ENCODE measurements around the gene CNGA3. TPM values are rescaled to one million over a fixed set of nuclear protein-coding genes. Genes with fewer than 3 reads are reported as not detected.

CNGA3 gene
- total RNA-seq, 1 donor from 2014 or later: not detected

- H3K4me3 ChIP-seq (ENCODE audit: low read depth, low read length): no peak overlapping the region
- no peak for DNase-seq (ENCODE audit: low read depth)
- TF ChIP-seq CTCF (conservative IDR thresholded peaks at IDR 0.05; ENCODE audit: low read depth, low read length): no peak
Measured at GRCh38 chr2:98380203-98380535, 33.9 kb downstream of the CNGA3 start.

GRCh38 chr2:98381494-98381893 is 35.2 kb downstream of the CNGA3 start:
- TF ChIP-seq CTCF (conservative IDR thresholded peaks at IDR 0.05; ENCODE audit: low read depth, low read length): no peak
- no peak for DNase-seq (ENCODE audit: low read depth)
- no peak overlapping the region for H3K4me3 ChIP-seq (ENCODE audit: low read depth, low read length)

- no peak for TF ChIP-seq CTCF (conservative IDR thresholded peaks at IDR 0.05; ENCODE audit: low read depth, low read length)
- H3K4me3 ChIP-seq (ENCODE audit: low read depth, low read length): no peak overlapping the region
- no peak for DNase-seq (ENCODE audit: low read depth)
Measured at GRCh38 chr2:98382086-98382485, 35.8 kb downstream of the CNGA3 start.

GRCh38 chr2:98382739-98383138 is 36.5 kb downstream of the CNGA3 start:
- H3K4me3 ChIP-seq (ENCODE audit: low read depth, low read length): no peak overlapping the region
- no peak for TF ChIP-seq CTCF (conservative IDR thresholded peaks at IDR 0.05; ENCODE audit: low read depth, low read length)
- DNase-seq (ENCODE audit: low read depth): no peak

GRCh38 chr2:98383166-98383565 is 36.9 kb downstream of the CNGA3 start:
- no peak overlapping the region for H3K4me3 ChIP-seq (ENCODE audit: low read depth, low read length)
- DNase-seq (ENCODE audit: low read depth): no peak
- no peak for TF ChIP-seq CTCF (conservative IDR thresholded peaks at IDR 0.05; ENCODE audit: low read depth, low read length)

- peak; percentile 10 for DNase-seq (ENCODE audit: low read depth)
- TF ChIP-seq CTCF (conservative IDR thresholded peaks at IDR 0.05; ENCODE audit: low read depth, low read length): peak; percentile 100
- H3K4me3 ChIP-seq (ENCODE audit: low read depth, low read length): no peak overlapping the region
Measured at GRCh38 chr2:98385050-98385699, 38.9 kb downstream of the CNGA3 start.

GRCh38 chr2:98387478-98387877 is 41.2 kb downstream of the CNGA3 start:
- no peak overlapping the region for H3K4me3 ChIP-seq (ENCODE audit: low read depth, low read length)
- TF ChIP-seq CTCF (conservative IDR thresholded peaks at IDR 0.05; ENCODE audit: low read depth, low read length): no peak
- DNase-seq (ENCODE audit: low read depth): no peak
